GM19351 (cell line): ENCODE results near the gene CDC26.
"Not testable (repeated sequence)": the region's sequence is repeated elsewhere in the genome, so short reads cannot be mapped to it uniquely, and the experiment has no call there.

ENCODE experiments used
- ATAC-seq: cut with Tn5 transposase; IDR thresholded peaks from one replicate; pipeline ENCODE4 v1.9.1; 2021; ENCODE audit warnings: mild to moderate bottlenecking, moderate library complexity; ENCODE audit not compliant: unreplicated experiment

CDC26 gene

GRCh38 chr9:113244556-113244955 lies 30.8 kb downstream of the CDC26 start:
- no peak for ATAC-seq

- ATAC-seq: no peak
Observed at GRCh38 chr9:113241161-113241560, 34.2 kb downstream of the CDC26 start.

GRCh38 chr9:113238859-113239232 lies 36.5 kb downstream of the CDC26 start:
- no peak for ATAC-seq

DNA sequence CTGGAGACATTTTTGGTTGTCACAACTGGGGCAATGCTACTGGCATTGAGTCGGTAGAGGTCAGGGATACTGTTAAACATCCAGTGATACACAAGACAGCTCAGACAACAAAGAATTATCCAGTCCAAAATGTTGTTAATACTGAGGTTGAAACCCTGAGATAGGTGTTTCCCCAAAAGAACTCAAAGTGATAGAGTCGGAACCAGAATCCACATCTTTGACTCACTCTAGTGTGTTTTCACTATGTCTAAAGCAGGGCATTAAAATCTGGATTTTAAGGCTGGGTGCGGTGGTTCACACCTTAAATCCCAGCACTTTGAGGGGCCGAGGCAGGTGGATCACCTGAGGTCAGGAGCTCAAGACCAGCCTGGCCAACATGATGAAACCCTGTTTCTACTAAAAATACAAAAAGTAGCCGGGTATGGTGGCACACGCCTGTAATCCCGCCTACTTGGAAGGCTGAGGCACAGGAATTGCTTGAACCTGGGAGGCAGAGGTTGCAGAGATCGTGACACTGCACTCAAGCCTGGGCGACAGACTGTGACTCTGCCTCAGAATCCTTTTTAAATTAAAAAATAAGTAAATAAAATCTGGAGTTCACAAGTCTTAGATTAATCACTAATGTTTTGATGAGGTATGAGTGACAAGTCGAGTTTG lies 37.0 kb downstream of the CDC26 start:
- ATAC-seq: no peak

DNA sequence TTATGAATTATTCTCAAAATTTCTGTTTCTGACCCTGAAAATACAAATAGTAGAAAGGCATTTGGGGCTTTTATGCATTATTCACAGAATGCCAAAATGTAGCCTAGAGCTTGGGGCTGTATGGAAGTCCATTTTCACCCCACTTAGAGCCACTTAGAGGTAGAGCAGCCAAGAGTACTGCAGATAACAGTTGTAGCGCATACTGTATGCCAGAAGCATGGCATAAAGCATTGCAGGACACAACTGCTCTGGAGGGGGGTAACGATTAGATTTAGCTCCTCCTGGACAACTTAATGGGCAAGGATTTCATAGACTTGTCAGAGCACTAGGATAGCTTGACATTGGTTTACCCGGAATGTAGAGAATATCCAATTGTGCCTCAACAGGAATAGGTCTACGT lies 38.3 kb downstream of the CDC26 start:
- ATAC-seq: no peak

GRCh38 chr9:113235701-113236255 lies 39.6 kb downstream of the CDC26 start:
- not testable (repeated sequence) for ATAC-seq

DNA sequence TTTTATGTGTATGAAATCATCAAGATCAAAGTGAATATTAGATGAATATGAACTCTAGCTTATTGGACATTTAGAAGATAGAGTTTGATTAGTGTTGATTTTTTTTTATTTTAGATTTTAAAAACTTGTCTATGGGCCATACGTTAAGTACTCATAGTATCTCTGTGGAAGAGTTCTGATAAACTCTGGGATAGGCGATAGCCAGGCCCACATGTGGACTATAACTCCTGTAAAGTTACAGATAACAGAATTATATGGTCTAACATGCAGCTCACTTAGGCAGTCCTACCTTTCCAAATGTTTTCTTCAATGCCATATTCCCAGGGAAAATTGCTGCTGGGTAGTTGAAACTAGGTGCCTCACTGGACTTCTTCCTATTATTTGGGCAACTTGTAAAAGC lies 43.7 kb downstream of the CDC26 start:
- no peak for ATAC-seq

GRCh38 chr9:113228130-113228665 lies 47.2 kb downstream of the CDC26 start:
- ATAC-seq: no peak

DNA sequence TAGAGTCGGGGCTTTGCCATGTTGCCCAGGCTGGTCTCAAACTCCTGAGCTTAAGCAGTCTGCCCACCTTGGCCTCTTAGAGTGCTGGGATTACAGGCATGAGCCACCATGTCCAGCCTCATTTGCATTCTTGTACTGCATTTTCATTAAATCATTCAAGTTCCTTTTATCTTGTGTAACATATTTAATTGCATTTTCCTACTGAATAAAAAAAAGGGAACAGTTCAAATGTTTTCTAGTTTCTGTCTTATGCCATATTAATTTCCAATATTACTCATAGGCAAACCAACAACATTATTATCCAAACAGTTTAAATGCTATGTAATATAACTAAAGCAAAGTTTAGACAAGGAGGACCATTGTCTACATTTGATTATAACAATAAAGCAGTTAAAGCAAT lies 47.9 kb downstream of the CDC26 start:
- no peak for ATAC-seq

DNA sequence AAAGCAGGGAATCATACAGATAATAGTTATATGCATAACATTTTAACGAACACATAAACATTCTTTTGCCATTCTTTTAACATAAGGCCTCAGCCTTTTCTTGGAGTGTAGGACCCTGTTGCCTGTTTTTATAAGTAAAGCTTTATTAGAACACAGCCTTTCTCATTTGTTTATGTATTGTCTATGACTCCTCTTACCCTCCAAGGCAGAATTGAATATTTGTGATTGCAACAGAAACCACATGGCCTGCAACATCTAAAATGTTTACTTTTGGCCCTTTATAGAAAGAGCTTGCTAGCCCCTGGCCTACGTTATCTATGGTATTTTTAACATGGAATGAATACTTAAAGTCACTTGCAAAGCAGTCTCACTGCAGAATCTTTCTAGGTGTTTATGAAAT lies 51.4 kb downstream of the CDC26 start:
- no peak for ATAC-seq

DNA sequence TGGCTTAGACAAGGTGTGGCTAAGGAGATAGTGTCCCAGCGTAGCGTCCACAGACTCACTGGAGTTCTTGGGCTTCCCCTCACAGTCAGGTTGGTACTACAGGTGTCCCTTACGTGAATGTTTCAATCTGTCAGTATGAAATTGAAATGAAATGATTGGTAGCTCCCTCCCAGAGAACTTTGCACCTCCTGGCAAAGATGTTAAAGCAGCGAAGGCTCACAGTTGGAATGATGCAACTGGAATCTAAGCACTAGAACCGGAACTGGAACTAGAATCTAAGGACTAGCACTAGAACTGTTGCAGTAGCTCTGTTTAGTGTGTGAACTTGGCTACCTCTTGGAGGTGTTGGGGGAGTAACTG lies 52.9 kb downstream of the CDC26 start:
- ATAC-seq: no peak

- ATAC-seq: no peak
Observed at GRCh38 chr9:113221800-113222481, 53.4 kb downstream of the CDC26 start.

GRCh38 chr9:113221003-113221799 lies 54.2 kb downstream of the CDC26 start, which contains the start of the genes FKBP15 and SLC31A1:
Gene FKBP15 (minus strand): TSS chr9:113221277. CDS start chr9:113221243, 34 bp downstream.
Gene SLC31A1 (plus strand): TSS chr9:113221544. CDS start chr9:113256149, 34,605 bp downstream.
- ATAC-seq: peak; percentile 84

- ATAC-seq: no peak
Observed at GRCh38 chr9:113220467-113221002, 54.8 kb downstream of the CDC26 start.

DNA sequence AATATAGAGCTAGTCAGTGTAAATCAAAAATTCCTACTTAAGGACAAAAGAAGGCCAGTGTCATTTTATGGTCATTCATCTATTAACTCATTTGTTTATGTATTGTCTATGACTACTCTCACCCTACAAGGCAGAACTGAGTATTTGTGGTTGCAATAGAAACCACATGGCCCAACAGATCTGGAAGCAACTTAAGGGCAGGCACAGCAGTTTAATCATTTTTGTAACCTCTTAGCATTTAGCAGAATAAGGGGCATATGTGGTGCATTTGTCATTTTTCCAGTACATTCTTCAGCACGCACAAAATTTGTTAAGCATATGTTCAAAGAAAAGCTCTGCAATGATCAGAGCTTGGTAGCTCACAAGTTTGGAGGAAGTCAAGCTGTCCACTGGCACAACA lies 55.4 kb downstream of the CDC26 start:
- peak; percentile 62 for ATAC-seq

- ATAC-seq: peak; percentile 43
Observed at GRCh38 chr9:113219186-113219936, 56.0 kb downstream of the CDC26 start.
